ENCODE data around the gene PCNX3. TPM values are rescaled to one million over a fixed set of nuclear protein-coding genes. Genes with fewer than 3 reads are reported as not detected.

PCNX3 gene
- total RNA-seq, 1 donor from 2014 or later = 10.4 TPM

DNA sequence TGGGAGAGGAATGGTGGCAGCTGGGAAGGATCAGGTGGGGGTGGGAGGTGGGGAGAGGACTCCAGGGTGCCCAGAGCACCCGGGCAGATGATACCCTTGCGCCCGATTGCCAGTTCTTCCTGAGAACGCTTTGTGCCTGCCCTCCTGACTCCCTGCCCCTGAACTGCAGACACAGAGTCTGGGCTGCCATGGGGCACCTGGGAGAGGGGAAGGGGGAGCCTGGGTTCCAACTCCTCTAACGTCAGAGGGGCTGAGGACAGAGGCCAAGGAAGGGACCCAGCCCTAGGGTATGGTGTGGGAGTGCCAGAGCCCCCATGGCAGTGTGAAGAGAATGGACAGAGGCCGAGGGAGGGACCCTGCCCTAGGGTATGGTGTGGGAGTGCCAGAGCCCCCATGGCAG, 19.1 kb upstream of the PCNX3 start:
- DNase-seq (ENCODE audit: low read depth in 2 of 2) = no peak

DNA sequence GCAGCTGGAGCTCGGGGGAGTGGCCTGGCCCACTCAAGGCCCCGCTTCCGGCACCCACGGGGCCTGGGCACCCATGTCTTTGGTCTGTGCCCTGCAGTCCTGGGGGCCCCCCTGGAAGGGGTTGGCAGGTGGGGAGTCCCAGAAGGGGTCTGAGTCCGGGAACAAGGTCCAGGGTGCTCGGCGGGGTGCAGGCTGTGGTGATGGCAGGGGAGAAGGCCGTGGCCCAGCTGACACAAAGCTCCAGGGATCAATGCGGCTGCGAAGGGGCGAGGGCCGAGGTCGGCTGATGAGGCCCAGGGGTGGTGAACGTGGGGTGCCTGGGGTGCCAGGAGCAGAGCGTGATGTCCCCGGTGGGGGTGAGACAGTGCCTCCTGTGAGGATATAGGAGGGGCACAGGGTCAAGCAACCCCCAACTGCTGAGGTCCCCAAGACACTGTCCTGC, 17.3 kb upstream of the PCNX3 start:
- no peak for DNase-seq (ENCODE audit: low read depth in 2 of 2)

- no peak for DNase-seq (ENCODE audit: low read depth in 2 of 2)
These were observed 16.2 kb upstream of the PCNX3 start for GRCh38 chr11:65599216-65599954.

DNA sequence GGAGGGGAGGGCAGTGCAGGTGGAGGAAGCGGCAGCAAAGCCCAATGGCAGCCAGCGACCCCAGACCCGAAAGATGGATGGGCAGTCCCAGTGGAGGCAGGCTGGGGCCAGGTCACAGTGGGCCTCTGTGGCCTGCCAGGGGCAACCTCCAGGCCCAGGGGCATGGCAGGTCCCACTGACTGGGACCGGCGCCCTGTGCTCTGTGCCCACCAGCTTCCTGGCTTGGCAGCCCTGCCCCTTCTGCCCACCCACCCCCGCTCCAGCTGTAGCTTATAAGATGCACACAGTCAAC, 15.7 kb upstream of the PCNX3 start:
- no peak for DNase-seq (ENCODE audit: low read depth in 2 of 2)

DNA sequence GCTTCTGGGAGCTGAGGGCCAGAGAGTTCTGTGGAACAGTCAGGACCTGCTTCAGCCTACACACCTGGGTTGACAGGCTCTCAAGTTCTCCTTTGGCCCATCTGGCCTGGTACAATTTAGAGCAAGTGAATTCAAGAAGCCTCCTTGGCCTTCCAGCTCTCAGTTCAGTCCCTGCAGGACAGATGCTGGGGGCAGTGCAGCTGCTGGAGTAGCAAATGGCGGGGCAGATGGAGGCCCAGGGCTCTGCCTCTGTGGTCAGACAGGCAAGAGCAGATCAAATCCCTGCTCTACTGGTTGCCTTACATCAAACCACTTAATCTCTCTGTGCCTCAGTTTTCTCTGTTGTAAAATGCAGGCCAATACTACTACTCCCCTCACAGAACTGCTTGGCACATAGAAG, 11.3 kb upstream of the PCNX3 start:
- no peak for DNase-seq (ENCODE audit: low read depth in 2 of 2)

GRCh38 chr11:65606876-65607613, 8.5 kb upstream of the PCNX3 start:
- DNase-seq (ENCODE audit: low read depth in 2 of 2) = peak in 1 of 2 donors; percentile 78

DNA sequence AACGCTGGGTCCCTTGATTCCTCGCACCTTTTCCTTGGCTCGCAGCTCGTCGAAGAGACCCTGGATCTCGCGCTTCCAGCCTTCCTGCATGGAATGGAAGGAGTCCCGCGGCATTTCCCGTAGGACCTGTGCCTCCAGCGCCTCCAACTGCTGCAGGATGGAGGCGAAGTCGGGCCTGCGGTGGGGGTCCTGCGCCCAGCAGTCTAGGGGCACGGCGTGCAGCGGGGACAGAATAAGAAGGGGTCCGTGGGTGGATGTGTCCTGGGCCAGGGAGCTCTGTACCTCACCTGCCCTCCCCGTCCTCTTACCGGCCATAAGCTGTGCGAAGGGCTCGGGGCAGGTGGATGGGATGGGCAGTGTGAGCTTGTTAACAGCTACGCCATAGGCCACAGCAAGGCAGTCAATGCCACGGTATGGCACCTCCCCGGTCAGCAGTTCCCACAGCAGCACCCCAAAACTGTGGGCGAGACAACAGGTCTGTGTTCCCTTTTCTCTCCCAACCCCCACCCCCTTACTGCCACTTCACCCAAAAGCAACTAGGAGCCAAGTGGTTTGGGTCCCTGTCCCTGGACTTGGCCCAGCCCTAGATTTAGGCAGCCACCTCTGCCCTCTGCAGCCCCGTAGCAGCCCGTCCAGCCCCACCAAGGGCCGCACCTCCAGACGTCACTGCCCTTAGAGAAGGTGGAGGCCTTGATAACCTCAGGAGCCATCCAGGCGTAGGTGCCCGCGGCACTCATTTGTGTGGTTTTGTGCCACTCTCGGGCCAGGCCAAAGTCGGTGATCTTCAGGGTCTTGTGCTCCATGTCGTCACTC, 7.8 kb upstream of the PCNX3 start:
- DNase-seq (ENCODE audit: low read depth in 2 of 2) = no peak

DNA sequence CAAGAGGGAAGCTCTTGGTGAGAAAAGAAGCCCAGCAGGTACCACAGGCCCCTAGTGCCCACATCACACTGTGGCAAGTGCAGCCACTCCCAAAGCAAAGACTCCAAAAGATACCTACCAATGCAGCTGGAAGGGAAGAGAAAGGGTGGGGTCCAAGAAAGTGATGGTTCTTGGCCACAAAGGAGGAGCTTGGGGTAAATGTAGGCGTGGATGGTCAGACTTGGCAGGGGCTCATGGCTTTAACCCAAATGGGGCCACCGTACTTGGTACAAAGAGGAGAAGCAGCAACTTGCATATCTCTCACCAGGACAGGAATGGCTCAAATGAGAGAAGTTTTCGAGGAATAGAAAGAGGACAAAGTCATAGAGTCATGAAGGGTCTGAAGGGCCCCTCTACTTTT, 6.3 kb upstream of the PCNX3 start:
- DNase-seq (ENCODE audit: low read depth in 2 of 2) = no peak

DNA sequence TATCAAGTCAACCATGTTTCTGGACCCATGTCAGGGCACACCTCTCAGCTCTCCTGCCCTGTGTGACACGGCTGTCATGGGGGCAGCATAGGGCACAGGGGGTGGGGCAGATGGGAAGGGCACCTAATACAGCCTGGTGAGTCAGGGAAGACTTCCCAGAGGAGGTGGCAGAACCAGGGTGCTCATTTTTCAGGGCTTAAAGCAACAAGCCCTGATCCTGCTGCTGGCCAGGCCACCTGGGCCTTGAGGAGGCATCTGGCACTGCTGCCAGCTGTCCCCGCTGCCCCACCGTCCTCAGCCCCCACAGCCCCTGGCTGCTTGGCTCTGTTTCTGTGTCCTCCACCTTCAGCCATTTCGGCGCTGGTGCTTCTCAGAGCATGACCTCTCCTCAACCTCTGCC, 5.9 kb upstream of the PCNX3 start:
- no peak for DNase-seq (ENCODE audit: low read depth in 2 of 2)

GRCh38 chr11:65610404-65610803, 5.2 kb upstream of the PCNX3 start:
- no peak for DNase-seq (ENCODE audit: low read depth in 2 of 2)

GRCh38 chr11:65611028-65611757, 4.4 kb upstream of the PCNX3 start:
- peak; percentile 63 to 91 for DNase-seq (ENCODE audit: low read depth in 2 of 2)

DNA sequence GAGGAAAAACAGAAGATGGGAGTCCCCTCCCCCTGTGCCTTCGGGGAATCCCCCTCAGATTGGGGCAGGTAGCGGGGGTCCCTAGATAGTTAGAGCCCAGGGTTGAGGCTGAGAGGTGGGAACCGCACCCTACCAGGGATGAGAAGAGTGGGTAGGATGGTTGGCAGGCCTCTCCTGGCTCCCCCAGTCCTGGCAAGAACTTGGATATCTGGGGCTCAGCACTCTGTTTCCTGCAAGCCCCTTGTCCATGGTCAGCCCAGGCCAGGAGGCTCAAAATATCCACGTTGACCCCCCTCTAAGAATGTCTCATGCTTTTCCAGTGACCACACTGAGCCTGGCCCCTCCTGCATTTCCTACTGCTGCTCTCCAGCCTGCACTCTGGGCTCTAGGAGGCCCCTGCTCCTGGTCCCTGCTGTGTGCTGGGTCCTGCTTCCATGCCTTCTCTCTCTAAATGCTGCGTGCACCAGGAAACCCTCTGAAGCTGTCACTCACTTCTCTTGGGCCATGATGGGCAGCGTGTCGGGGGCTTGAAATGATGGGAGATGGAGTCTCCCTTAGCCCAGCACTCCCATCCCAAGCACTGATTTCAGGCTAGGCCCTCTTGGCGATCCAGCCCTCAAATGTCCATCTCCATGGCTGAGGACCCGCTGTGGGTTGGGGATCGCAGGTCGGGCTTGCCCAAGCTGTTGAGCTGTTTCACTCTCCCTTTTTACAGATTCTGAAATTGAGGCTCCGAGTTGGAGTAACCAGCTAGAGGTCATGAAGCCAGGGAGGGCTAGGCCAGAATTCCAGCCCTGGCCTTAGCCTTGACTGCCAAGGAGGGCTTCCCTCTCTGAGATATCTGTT, 3.6 kb upstream of the PCNX3 start:
- peak in 1 of 2 donors; percentile 77 for DNase-seq (ENCODE audit: low read depth in 2 of 2)

DNA sequence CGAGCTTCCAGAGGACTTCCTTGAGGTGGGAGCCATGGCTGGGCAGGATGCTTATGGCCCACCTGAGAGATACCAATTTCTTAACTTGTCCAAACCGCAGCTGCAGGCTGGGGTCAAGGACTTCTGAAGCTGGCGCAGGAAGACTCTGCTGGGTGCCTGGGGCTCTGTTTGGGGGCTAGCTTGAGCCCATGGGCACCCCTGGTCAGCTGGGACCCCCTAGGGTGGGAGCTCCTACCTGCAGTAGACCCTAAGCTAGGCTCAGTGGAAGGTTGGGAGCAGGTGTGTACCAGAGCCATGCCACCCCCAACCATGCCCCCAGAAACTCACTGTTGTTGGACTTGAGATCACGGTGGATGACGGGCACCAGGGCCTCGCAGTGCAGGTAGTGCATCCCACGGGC, 2.9 kb upstream of the PCNX3 start:
- no peak for DNase-seq (ENCODE audit: low read depth in 2 of 2)

DNA sequence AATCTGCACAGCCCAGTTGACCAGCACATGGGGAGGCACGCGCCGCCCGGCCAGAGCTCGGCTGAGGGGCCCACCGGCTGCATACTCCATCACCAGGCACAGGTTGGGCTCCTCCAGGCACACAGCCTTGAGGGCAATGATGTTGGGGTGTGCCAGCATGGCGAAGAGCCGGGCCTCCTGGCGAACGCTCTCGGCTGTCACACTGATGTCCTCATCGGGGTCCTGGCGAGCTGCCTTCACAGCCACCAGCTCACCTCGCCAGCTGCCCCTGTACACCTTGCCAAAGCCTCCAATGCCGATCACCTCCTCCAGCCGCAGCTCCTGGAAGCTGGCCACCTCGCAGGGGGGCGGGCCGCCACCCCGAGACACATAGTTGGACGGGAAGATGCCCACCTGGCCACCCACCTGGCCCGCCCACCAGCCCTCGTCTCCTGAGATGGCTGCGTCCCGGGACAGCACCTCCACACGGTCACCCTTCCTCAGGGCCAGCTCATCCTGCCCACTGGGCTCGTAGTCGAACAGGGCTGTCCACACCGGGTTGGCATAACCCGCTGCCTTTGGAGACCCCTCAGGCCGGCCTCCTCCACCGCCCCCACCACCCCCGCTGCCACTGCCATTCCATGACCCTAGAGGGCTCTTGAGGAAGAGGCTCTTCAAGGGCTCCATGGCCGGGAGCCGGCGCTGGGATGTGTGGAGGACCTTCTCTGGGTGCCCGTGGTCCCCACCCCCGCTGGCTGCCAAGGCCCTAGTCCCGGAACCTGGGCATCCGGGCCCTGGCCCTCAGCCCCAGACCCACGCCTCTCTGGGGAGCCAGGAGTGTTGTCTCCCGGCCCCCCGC, 2.3 kb upstream of the PCNX3 start:
- DNase-seq (ENCODE audit: low read depth in 2 of 2) = no peak

DNA sequence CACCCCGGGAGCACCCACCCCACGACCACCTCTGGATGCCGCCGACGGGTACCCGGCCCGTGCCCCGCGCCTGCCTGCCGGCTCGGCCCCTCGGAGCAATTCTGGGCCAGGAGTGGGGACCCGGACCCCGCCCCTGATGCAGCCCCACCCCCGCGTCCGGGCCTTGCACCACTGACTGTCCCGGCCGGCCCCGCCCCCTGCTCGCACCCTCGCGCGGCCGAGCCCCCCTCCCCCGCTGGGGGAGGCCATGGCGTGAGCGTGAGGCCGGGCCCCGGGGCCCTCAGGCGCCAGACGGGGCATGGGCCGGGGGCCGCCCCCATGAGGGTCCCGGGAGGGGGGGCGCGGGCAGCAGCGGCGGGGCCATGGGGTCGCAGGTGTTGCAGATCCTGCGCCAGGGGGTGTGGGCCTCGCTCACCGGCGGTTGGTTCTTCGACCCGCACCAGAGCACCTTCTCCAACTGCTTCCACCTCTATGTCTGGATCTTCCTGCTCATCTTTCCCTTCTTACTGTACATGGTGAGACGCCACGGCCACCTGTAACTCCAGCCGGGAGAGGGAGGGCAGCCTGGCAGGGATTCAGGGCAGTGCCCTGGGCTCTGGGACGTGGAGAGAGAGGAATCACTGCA, 486 bp downstream of the PCNX3 start:
- peak in 1 of 2 donors; percentile 49 for DNase-seq (ENCODE audit: low read depth in 2 of 2)

GRCh38 chr11:65616575-65617001, 1.0 kb downstream of the PCNX3 start:
- DNase-seq (ENCODE audit: low read depth in 2 of 2) = no peak

GRCh38 chr11:65617136-65617850, 1.7 kb downstream of the PCNX3 start:
- no peak for DNase-seq (ENCODE audit: low read depth in 2 of 2)

GRCh38 chr11:65617990-65618751, 2.6 kb downstream of the PCNX3 start:
- no peak for DNase-seq (ENCODE audit: low read depth in 2 of 2)
